Measurements from ENCODE around the gene SRGAP2B.
"Not testable (repeated sequence)": the region's sequence is repeated elsewhere in the genome, so short reads cannot be mapped to it uniquely, and the experiment has no call there.

The SRGAP2B gene

GRCh38 chr1:144963571-144963970 is 131.6 kb downstream of the SRGAP2B start:
- DNase-seq, H3K4me1 Mint-ChIP-seq, ATAC-seq, H3K4me3 Mint-ChIP-seq, H3K27me3 Mint-ChIP-seq, H3K9me3 Mint-ChIP-seq, H3K27ac Mint-ChIP-seq: not testable (repeated sequence)

- H3K4me1 Mint-ChIP-seq, ATAC-seq: not testable (repeated sequence)
These were observed 133.2 kb downstream of the SRGAP2B start for GRCh38 chr1:144961604-144962583.

DNA sequence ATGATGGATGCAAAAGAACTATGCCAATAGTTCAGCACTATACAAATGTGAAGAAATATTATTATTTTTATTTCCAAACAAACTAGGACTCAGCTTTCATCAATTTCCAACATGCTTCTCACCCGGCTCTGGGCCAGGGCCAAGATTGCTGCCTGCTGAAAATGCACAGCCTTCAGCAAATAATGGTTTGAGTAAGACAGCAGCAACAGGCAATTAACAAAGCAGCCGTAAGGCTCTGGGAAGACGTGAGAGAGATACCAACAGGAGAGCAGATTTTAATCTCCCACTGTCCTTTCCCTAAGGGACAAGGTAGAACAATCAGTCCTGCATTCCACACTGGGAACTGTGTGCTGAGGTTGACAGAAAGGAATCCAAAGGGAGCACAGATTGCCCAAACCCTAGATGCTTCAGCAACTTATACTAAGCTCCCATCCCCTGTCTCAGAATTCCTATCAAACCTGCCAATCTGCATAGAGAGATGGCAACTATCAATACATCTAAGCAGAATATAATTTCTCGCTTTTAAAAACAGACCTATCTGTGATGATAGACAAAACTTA is 134.1 kb downstream of the SRGAP2B start:
- H3K27me3 Mint-ChIP-seq, DNase-seq, H3K4me3 Mint-ChIP-seq, H3K9me3 Mint-ChIP-seq, H3K27ac Mint-ChIP-seq, ATAC-seq, H3K4me1 Mint-ChIP-seq: not testable (repeated sequence)

More at GRCh38 chr1:144961604-144962583, 133.2 kb downstream of the SRGAP2B start:
- not testable (repeated sequence) for H3K4me3 Mint-ChIP-seq, H3K27me3 Mint-ChIP-seq, H3K9me3 Mint-ChIP-seq, H3K27ac Mint-ChIP-seq, DNase-seq

- not testable (repeated sequence) for ATAC-seq, H3K27ac Mint-ChIP-seq, DNase-seq, H3K4me3 Mint-ChIP-seq, H3K4me1 Mint-ChIP-seq, H3K27me3 Mint-ChIP-seq, H3K9me3 Mint-ChIP-seq
These were observed 146.7 kb downstream of the SRGAP2B start for GRCh38 chr1:144948390-144948789.

DNA sequence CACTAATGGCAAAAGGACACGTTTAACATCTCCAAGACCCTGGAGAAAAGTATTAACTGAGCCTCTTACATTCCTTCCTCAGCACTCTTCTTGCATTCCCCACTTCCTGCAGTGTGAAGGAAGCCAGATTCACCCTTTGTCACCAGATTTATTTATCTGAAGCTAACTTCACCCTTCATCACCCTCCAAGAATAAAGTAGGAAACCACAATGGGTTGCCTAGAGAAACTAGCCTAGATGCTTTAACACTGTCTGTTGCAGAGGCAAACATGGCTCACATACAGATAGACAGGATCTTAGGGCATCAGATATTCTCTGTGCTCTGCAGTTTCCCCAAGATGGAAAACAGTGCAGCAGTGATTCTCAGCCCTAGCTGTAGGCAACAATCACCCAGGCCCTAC is 147.6 kb downstream of the SRGAP2B start:
- not testable (repeated sequence) for DNase-seq, H3K9me3 Mint-ChIP-seq, H3K27me3 Mint-ChIP-seq, H3K4me3 Mint-ChIP-seq, ATAC-seq, H3K27ac Mint-ChIP-seq, H3K4me1 Mint-ChIP-seq

GRCh38 chr1:144946525-144947480 is 148.3 kb downstream of the SRGAP2B start:
- not testable (repeated sequence) for DNase-seq, H3K4me1 Mint-ChIP-seq, H3K27me3 Mint-ChIP-seq, H3K9me3 Mint-ChIP-seq, ATAC-seq, H3K4me3 Mint-ChIP-seq, H3K27ac Mint-ChIP-seq

DNA sequence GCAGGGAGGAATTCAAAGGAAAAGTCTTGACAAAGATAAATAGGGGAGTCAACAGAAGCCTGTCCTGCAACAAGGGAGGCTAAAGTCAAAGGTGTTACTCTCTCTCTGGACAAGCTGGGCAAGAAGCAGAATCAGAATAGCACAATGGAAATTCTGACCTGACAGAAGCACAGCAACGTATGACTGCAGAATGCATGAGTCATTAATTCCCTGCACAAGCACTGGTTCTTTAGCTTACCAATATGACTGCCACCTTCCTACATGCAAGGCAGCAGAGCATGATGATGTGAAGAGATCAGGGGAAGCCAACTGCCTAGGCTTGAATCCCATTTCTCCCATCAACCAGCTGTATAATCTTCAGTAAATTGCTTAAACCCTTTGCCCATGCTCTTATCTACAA is 153.4 kb downstream of the SRGAP2B start:
- Mint-ChIP-seq H3K4me1 (peaks cover 11% of the 10 kb centered on the region), H3K27ac (peak overlapping the region in 1 of 2 donors; percentile 91), H3K4me3 (peak overlapping the region; percentile 55 to 63)
- not testable (repeated sequence) for H3K9me3 Mint-ChIP-seq, H3K27me3 Mint-ChIP-seq, DNase-seq
- ATAC-seq, result peak; percentile 95

- not testable (repeated sequence) for DNase-seq, H3K27me3 Mint-ChIP-seq, H3K9me3 Mint-ChIP-seq
- Mint-ChIP-seq H3K4me1 (peaks cover 11% of the 10 kb centered on the region), H3K27ac (peak overlapping the region in 1 of 2 donors; percentile 61), H3K4me3 (peak overlapping the region; percentile 39 to 66)
- ATAC-seq, result peak; percentile 87
These were observed 155.1 kb downstream of the SRGAP2B start for GRCh38 chr1:144940054-144940453.

GRCh38 chr1:144938627-144939026 is 156.5 kb downstream of the SRGAP2B start:
- not testable (repeated sequence) for ATAC-seq, DNase-seq, H3K27me3 Mint-ChIP-seq, H3K4me3 Mint-ChIP-seq, H3K27ac Mint-ChIP-seq, H3K9me3 Mint-ChIP-seq
- peaks cover 11% of the 10 kb centered on the region for H3K4me1 Mint-ChIP-seq

GRCh38 chr1:144936186-144936732 is 158.9 kb downstream of the SRGAP2B start:
- not testable (repeated sequence) for H3K27ac Mint-ChIP-seq, ATAC-seq, H3K4me3 Mint-ChIP-seq, DNase-seq, H3K27me3 Mint-ChIP-seq, H3K9me3 Mint-ChIP-seq, H3K4me1 Mint-ChIP-seq

- H3K4me3 Mint-ChIP-seq, DNase-seq, H3K27me3 Mint-ChIP-seq, H3K9me3 Mint-ChIP-seq, H3K4me1 Mint-ChIP-seq, H3K27ac Mint-ChIP-seq, ATAC-seq: not testable (repeated sequence)
These were observed 159.8 kb downstream of the SRGAP2B start for GRCh38 chr1:144935310-144935709.

- DNase-seq, H3K27me3 Mint-ChIP-seq: not testable (repeated sequence)
These were observed 162.1 kb downstream of the SRGAP2B start for GRCh38 chr1:144933014-144933413.

GRCh38 chr1:144932153-144932552 is 163.0 kb downstream of the SRGAP2B start:
- H3K9me3 Mint-ChIP-seq, ATAC-seq, DNase-seq: not testable (repeated sequence)

More at GRCh38 chr1:144933014-144933413, 162.1 kb downstream of the SRGAP2B start:
- H3K9me3 Mint-ChIP-seq, H3K4me1 Mint-ChIP-seq, H3K27ac Mint-ChIP-seq, ATAC-seq, H3K4me3 Mint-ChIP-seq: not testable (repeated sequence)

GRCh38 chr1:144931553-144931952 is 163.6 kb downstream of the SRGAP2B start:
- not testable (repeated sequence) for H3K9me3 Mint-ChIP-seq, H3K4me1 Mint-ChIP-seq, DNase-seq, H3K27me3 Mint-ChIP-seq, H3K27ac Mint-ChIP-seq, ATAC-seq, H3K4me3 Mint-ChIP-seq

More at GRCh38 chr1:144932153-144932552, 163.0 kb downstream of the SRGAP2B start:
- H3K4me3 Mint-ChIP-seq, H3K27ac Mint-ChIP-seq, H3K4me1 Mint-ChIP-seq, H3K27me3 Mint-ChIP-seq: not testable (repeated sequence)
